T-helper 17 cell (primary cell): ENCODE measurements around the gene CACNG7. TPM values are rescaled to one million over a fixed set of nuclear protein-coding genes. Genes with fewer than 3 reads are reported as not detected.
A peak's percentile ranks its signal among the peaks of the same experiment; 100 is the strongest.

Source experiments
- ATAC-seq: fragments of 150-1000 bp; cut with Tn5 transposase; 2 replicates; pipeline ENCODE4 v1.10.0; 2021; ENCODE audit warnings: mild to moderate bottlenecking, moderate library complexity
- DNase-seq, 3 donors: peaks; one replicate each; pipeline versions ENCODE4 v3.0.0 to v3.0.0-alpha.2; 2020 to 2021
- H3K9me3 ChIP-seq: one replicate; pipeline ENCODE4 v1.7.0; 2013; ENCODE audit warnings: low read length, mild to moderate bottlenecking; ENCODE audit not compliant: control insufficient read depth, poor library complexity, severe bottlenecking
- H3K27ac Mint-ChIP-seq: one replicate; pipeline ENCODE4 v1.8.0; 2022; ENCODE audit warnings: mild to moderate bottlenecking, moderate library complexity, mixed read lengths
- H3K27me3 Mint-ChIP-seq: one replicate; pipeline ENCODE4 v1.8.0; 2022; ENCODE audit warnings: mixed read lengths
- H3K36me3 Mint-ChIP-seq: one replicate; pipeline ENCODE4 v1.8.0; 2022; ENCODE audit warnings: low read depth, mixed read lengths
- H3K4me1 Mint-ChIP-seq: one replicate; pipeline ENCODE4 v1.8.0; 2022; ENCODE audit warnings: mild to moderate bottlenecking, mixed read lengths
- H3K4me3 Mint-ChIP-seq: one replicate; pipeline ENCODE4 v1.8.0; 2022; ENCODE audit warnings: mild to moderate bottlenecking, moderate library complexity, mixed read lengths
- total RNA-seq, 4 donors: library from RNA in 2 of 4; stranded (reverse) in 2 of 4; gene quantifications; one replicate each; pipeline ENCODE4 v1.2.3 and lab custom pipeline; 2022 to 2026

Gene CACNG7
- total RNA-seq, 2 donors from 2014 or later: not detected

GRCh38 chr19:53958823-53959757, 50.0 kb downstream of the CACNG7 start:
- no peak for DNase-seq
- peaks cover 68% of the 10 kb centered on the region for H3K27me3 Mint-ChIP-seq
- H3K4me1 Mint-ChIP-seq: peaks cover 16% of the 10 kb centered on the region
- H3K4me3 Mint-ChIP-seq: no peak overlapping the region
- peaks cover 20% of the 10 kb centered on the region for H3K36me3 Mint-ChIP-seq
- no peaks in the 10 kb centered on the region for H3K9me3 ChIP-seq
- ATAC-seq: no peak
- no peak overlapping the region for H3K27ac Mint-ChIP-seq

GRCh38 chr19:53960187-53960586, 51.1 kb downstream of the CACNG7 start:
- Mint-ChIP-seq H3K4me1 (peaks cover 17% of the 10 kb centered on the region), H3K4me3 (no peak overlapping the region), H3K27ac (no peak overlapping the region), H3K36me3 (peaks cover 25% of the 10 kb centered on the region), H3K27me3 (peaks cover 74% of the 10 kb centered on the region)
- H3K9me3 ChIP-seq: no peaks in the 10 kb centered on the region
- DNase-seq: no peak
- no peak for ATAC-seq

- H3K4me3 Mint-ChIP-seq: no peak overlapping the region
- peaks cover 17% of the 10 kb centered on the region for H3K4me1 Mint-ChIP-seq
- no peak for DNase-seq
- no peaks in the 10 kb centered on the region for H3K9me3 ChIP-seq
- H3K27ac Mint-ChIP-seq: no peak overlapping the region
- peaks cover 75% of the 10 kb centered on the region for H3K27me3 Mint-ChIP-seq
- no peak for ATAC-seq
- peaks cover 25% of the 10 kb centered on the region for H3K36me3 Mint-ChIP-seq
Observed at GRCh38 chr19:53960886-53961285, 51.8 kb downstream of the CACNG7 start.

GRCh38 chr19:53961523-53962356, 52.7 kb downstream of the CACNG7 start:
- ATAC-seq (no peak), DNase-seq (no peak)
- Mint-ChIP-seq H3K27ac (no peak overlapping the region), H3K27me3 (peaks cover 78% of the 10 kb centered on the region), H3K4me3 (no peak overlapping the region), H3K4me1 (peaks cover 17% of the 10 kb centered on the region), H3K36me3 (peaks cover 28% of the 10 kb centered on the region)
- no peaks in the 10 kb centered on the region for H3K9me3 ChIP-seq

- Mint-ChIP-seq H3K27ac (no peak within 1 kb of the TSS), H3K27me3 (peaks cover 77% of the 10 kb centered on the region), H3K36me3 (peaks cover 28% of the 10 kb centered on the region), H3K4me3 (no peak within 1 kb of the TSS), H3K4me1 (peaks cover 17% of the 10 kb centered on the region)
- DNase-seq (no peak), ATAC-seq (no peak)
- no peaks in the 10 kb centered on the region for H3K9me3 ChIP-seq
Observed at GRCh38 chr19:53962887-53963431, 53.9 kb downstream of the CACNG7 start, which contains the start of gene CACNG8. Gene CACNG8 (plus strand): TSS chr19:53962937.

GRCh38 chr19:53965091-53965490, 56.0 kb downstream of the CACNG7 start:
- no peaks in the 10 kb centered on the region for H3K9me3 ChIP-seq
- Mint-ChIP-seq H3K36me3 (peaks cover 24% of the 10 kb centered on the region), H3K4me3 (peak overlapping the region; percentile 39), H3K27ac (no peak overlapping the region), H3K4me1 (peaks cover 16% of the 10 kb centered on the region), H3K27me3 (peaks cover 74% of the 10 kb centered on the region)
- no peak for ATAC-seq
- no peak for DNase-seq

GRCh38 chr19:53966931-53967330, 57.9 kb downstream of the CACNG7 start:
- no peaks in the 10 kb centered on the region for H3K9me3 ChIP-seq
- H3K27me3 Mint-ChIP-seq: peaks cover 65% of the 10 kb centered on the region
- peaks cover 5% of the 10 kb centered on the region for H3K4me1 Mint-ChIP-seq
- ATAC-seq (no peak), DNase-seq (no peak)
- no peak overlapping the region for H3K27ac Mint-ChIP-seq
- H3K4me3 Mint-ChIP-seq: no peak overlapping the region
- peaks cover 12% of the 10 kb centered on the region for H3K36me3 Mint-ChIP-seq

GRCh38 chr19:53969366-53969765, 60.3 kb downstream of the CACNG7 start:
- peaks cover 65% of the 10 kb centered on the region for H3K27me3 Mint-ChIP-seq
- H3K9me3 ChIP-seq: no peaks in the 10 kb centered on the region
- H3K27ac Mint-ChIP-seq: no peak overlapping the region
- peaks cover 3% of the 10 kb centered on the region for H3K4me1 Mint-ChIP-seq
- H3K36me3 Mint-ChIP-seq: peaks cover 5% of the 10 kb centered on the region
- DNase-seq (no peak), ATAC-seq (no peak)
- H3K4me3 Mint-ChIP-seq: no peak overlapping the region

- DNase-seq (no peak), ATAC-seq (no peak)
- H3K9me3 ChIP-seq: no peaks in the 10 kb centered on the region
- no peaks in the 10 kb centered on the region for H3K4me1 Mint-ChIP-seq
- H3K27me3 Mint-ChIP-seq: peaks cover 43% of the 10 kb centered on the region
- H3K36me3 Mint-ChIP-seq: peaks cover under 1% of the 10 kb centered on the region
- H3K4me3 Mint-ChIP-seq: no peak overlapping the region
- H3K27ac Mint-ChIP-seq: no peak overlapping the region
Observed at GRCh38 chr19:53971673-53972072, 62.6 kb downstream of the CACNG7 start.

GRCh38 chr19:53977429-53977990, 68.4 kb downstream of the CACNG7 start:
- no peaks in the 10 kb centered on the region for H3K9me3 ChIP-seq
- Mint-ChIP-seq H3K4me3 (peak overlapping the region; percentile 59), H3K36me3 (peaks cover 8% of the 10 kb centered on the region), H3K4me1 (peaks cover 19% of the 10 kb centered on the region), H3K27me3 (peaks cover 52% of the 10 kb centered on the region), H3K27ac (no peak overlapping the region)
- ATAC-seq (peak; percentile 89), DNase-seq (peak; percentile 30 to 45 (median 35))

- Mint-ChIP-seq H3K27ac (no peak overlapping the region), H3K4me1 (peaks cover 19% of the 10 kb centered on the region), H3K4me3 (peak overlapping the region; percentile 59), H3K36me3 (peaks cover 8% of the 10 kb centered on the region), H3K27me3 (peaks cover 46% of the 10 kb centered on the region)
- DNase-seq: no peak
- no peaks in the 10 kb centered on the region for H3K9me3 ChIP-seq
- peak; percentile 47 for ATAC-seq
Observed at GRCh38 chr19:53977991-53978731, 69.1 kb downstream of the CACNG7 start.

- H3K27me3 Mint-ChIP-seq: peaks cover 43% of the 10 kb centered on the region
- no peak overlapping the region for H3K27ac Mint-ChIP-seq
- ATAC-seq (no peak), DNase-seq (no peak)
- no peaks in the 10 kb centered on the region for H3K9me3 ChIP-seq
- peaks cover 19% of the 10 kb centered on the region for H3K4me1 Mint-ChIP-seq
- H3K4me3 Mint-ChIP-seq: peak overlapping the region; percentile 41
- H3K36me3 Mint-ChIP-seq: peaks cover 8% of the 10 kb centered on the region
Observed at GRCh38 chr19:53978975-53979801, 70.1 kb downstream of the CACNG7 start.
